CD4-positive, alpha-beta T cell treated with Interleukin-4 for 4 hours (primary cell): ENCODE results near the gene PAK4.
"Not testable (repeated sequence)": the region's sequence is repeated elsewhere in the genome, so short reads cannot be mapped to it uniquely, and the experiment has no call there.

Experiments
- DNase-seq: peaks from one replicate; pipeline ENCODE4 v3.0.0-alpha.2; 2020

PAK4 gene

GRCh38 chr19:39125554-39126311, at the start of gene PAK4:
PAK4 (plus strand) TSS chr19:39125786; CDS start chr19:39169554, 43,768 bp downstream.
- peak; percentile 96 for DNase-seq

- no peak for DNase-seq
Observed at GRCh38 chr19:39077323-39077722, 48.3 kb upstream of the PAK4 start.

GRCh38 chr19:39078436-39079200, 47.0 kb upstream of the PAK4 start:
- DNase-seq, result no peak

- no peak for DNase-seq
Observed at GRCh38 chr19:39080431-39080830, 45.2 kb upstream of the PAK4 start.

- DNase-seq, result no peak
Observed at GRCh38 chr19:39082167-39082566, 43.4 kb upstream of the PAK4 start.

GRCh38 chr19:39082745-39083598, 42.6 kb upstream of the PAK4 start:
- DNase-seq, result no peak

GRCh38 chr19:39083599-39083982, 42.0 kb upstream of the PAK4 start:
- DNase-seq, result no peak

GRCh38 chr19:39083983-39084731, 41.4 kb upstream of the PAK4 start, which contains the start of gene ACP7:
ACP7 (plus strand) TSS chr19:39084368; CDS start chr19:39085270, 902 bp downstream.
- DNase-seq, result peak; percentile 4

- no peak for DNase-seq
Observed at GRCh38 chr19:39084732-39085080, 40.9 kb upstream of the PAK4 start.

- no peak for DNase-seq
Observed at GRCh38 chr19:39085392-39085791, 40.2 kb upstream of the PAK4 start.

GRCh38 chr19:39086386-39086785, 39.2 kb upstream of the PAK4 start:
- no peak for DNase-seq

- no peak for DNase-seq
Observed at GRCh38 chr19:39087907-39088686, 37.5 kb upstream of the PAK4 start.

GRCh38 chr19:39090016-39090415, 35.6 kb upstream of the PAK4 start:
- not testable (repeated sequence) for DNase-seq

- DNase-seq, result no peak
Observed at GRCh38 chr19:39090881-39091280, 34.7 kb upstream of the PAK4 start.

- not testable (repeated sequence) for DNase-seq
Observed at GRCh38 chr19:39095799-39096540, 29.6 kb upstream of the PAK4 start.

- no peak for DNase-seq
Observed at GRCh38 chr19:39097299-39097698, 28.3 kb upstream of the PAK4 start.

GRCh38 chr19:39097721-39098120, 27.9 kb upstream of the PAK4 start:
- no peak for DNase-seq

- DNase-seq, result no peak
Observed at GRCh38 chr19:39098365-39099269, 27.0 kb upstream of the PAK4 start.

GRCh38 chr19:39099341-39099740, 26.2 kb upstream of the PAK4 start:
- DNase-seq, result no peak
